Measurements from ENCODE around the gene RNF144A.

DNA sequence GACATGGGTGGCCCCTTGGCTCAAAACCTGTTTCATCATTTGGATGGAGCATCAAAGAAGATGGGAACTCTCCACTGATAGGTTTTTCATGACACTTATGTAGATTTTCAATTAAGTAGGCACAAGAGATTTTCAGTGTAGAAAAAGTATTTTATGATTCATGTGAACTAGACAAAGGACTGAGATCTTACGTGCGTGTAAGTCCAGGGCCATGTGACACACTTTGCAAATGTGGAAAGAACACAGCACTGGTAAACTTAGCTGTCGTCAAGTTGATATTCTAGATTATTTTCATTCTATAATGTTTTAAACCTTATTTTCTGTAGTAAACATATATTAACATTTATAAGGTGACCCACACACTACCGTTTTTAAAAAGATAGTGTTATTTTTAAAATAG is 37.4 kb downstream of the RNF144A start:
- TF ChIP-seq, protein P1, sequence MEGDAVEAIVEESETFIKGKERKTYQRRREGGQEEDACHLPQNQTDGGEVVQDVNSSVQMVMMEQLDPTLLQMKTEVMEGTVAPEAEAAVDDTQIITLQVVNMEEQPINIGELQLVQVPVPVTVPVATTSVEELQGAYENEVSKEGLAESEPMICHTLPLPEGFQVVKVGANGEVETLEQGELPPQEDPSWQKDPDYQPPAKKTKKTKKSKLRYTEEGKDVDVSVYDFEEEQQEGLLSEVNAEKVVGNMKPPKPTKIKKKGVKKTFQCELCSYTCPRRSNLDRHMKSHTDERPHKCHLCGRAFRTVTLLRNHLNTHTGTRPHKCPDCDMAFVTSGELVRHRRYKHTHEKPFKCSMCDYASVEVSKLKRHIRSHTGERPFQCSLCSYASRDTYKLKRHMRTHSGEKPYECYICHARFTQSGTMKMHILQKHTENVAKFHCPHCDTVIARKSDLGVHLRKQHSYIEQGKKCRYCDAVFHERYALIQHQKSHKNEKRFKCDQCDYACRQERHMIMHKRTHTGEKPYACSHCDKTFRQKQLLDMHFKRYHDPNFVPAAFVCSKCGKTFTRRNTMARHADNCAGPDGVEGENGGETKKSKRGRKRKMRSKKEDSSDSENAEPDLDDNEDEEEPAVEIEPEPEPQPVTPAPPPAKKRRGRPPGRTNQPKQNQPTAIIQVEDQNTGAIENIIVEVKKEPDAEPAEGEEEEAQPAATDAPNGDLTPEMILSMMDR (conservative IDR thresholded peaks at IDR 0.05; ENCODE audit: low read depth, low read length): no peak
- no peak for TF ChIP-seq EZH2 (IDR thresholded peaks at IDR 0.05; ENCODE audit: borderline replicate concordance, low read depth, low read length, poor library complexity, severe bottlenecking)

Data from A673 (cell line).